Mammary epithelial cell (primary cell): Measurements from ENCODE around the gene SLC1A2.

ENCODE experiments used
- EZH2 ChIP-seq: IDR thresholded peaks from 2 replicates; pipeline ENCODE4 v1.6.1; 2012; ENCODE audit warnings: low read length, inconsistent platforms, borderline replicate concordance
- TF ChIP-seq, protein P1 (sequence below), 2 donors: IDR thresholded peaks in 1 of 2; conservative IDR thresholded peaks in 1 of 2; 2 replicates each; pipeline ENCODE4 v1.5.1; 2011 to 2012; ENCODE audit warnings: inconsistent platforms in 2 of 2, low read length in 2 of 2, mild to moderate bottlenecking in 2 of 2, control low read depth in 1 of 2, low read depth in 1 of 2; ENCODE audit not compliant: insufficient read depth in 1 of 2; ENCODE audit errors: extremely low read depth in 1 of 2

DNA sequence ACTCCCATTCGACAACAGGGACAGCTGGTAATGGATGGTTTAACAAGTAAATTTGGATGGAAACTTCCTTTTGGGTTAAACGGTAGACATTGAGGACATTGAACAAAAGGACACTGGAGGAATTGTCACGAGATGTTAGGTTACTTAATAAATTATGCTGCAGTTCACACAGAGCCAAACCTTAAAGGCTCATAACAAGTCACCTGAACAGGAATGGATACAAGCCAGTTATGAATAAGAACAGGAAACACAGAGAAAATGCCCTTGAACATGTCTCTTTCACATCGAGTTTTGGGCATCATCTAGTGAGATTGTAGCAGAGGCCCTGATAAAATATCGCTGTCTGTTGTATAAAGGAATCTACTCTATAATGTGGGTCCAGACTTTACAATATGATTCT, 214.7 kb downstream of the SLC1A2 start:
- TF ChIP-seq, protein P1, sequence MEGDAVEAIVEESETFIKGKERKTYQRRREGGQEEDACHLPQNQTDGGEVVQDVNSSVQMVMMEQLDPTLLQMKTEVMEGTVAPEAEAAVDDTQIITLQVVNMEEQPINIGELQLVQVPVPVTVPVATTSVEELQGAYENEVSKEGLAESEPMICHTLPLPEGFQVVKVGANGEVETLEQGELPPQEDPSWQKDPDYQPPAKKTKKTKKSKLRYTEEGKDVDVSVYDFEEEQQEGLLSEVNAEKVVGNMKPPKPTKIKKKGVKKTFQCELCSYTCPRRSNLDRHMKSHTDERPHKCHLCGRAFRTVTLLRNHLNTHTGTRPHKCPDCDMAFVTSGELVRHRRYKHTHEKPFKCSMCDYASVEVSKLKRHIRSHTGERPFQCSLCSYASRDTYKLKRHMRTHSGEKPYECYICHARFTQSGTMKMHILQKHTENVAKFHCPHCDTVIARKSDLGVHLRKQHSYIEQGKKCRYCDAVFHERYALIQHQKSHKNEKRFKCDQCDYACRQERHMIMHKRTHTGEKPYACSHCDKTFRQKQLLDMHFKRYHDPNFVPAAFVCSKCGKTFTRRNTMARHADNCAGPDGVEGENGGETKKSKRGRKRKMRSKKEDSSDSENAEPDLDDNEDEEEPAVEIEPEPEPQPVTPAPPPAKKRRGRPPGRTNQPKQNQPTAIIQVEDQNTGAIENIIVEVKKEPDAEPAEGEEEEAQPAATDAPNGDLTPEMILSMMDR (conservative IDR thresholded peaks at IDR 0.05 in 1 of 2, IDR thresholded peaks at IDR 0.05 in 1 of 2; ENCODE audit: extremely low read depth in 1 of 2, insufficient read depth in 1 of 2, low read depth in 1 of 2, low read length in 2 of 2) = no peak
- no peak for TF ChIP-seq EZH2
